Hepatocyte (in vitro differentiated cells): Measurements from ENCODE around the gene BAHCC1. TPM values are rescaled to one million over a fixed set of nuclear protein-coding genes. Genes with fewer than 3 reads are reported as not detected.

Experiments used
- DNase-seq: peaks from one replicate; pipeline ENCODE4 v3.0.0-alpha.2; 2016; ENCODE audit warnings: low spot score
- H2AFZ ChIP-seq: fragments of 200-600 bp; sonication (generic); 2 replicates; pipeline ENCODE4 v1.6.0; 2016; ENCODE audit warnings: antibody characterized with exemption, mild to moderate bottlenecking
- H3K27ac ChIP-seq: fragments of 200-600 bp; sonication (generic); 2 replicates; pipeline ENCODE4 v1.5.1; 2016; ENCODE audit warnings: mild to moderate bottlenecking
- H3K27me3 ChIP-seq: fragments of 200-600 bp; sonication (generic); 2 replicates; pipeline ENCODE4 v1.6.1; 2016
- H3K36me3 ChIP-seq: fragments of 200-600 bp; sonication (generic); replicated peaks from 2 replicates; pipeline ENCODE4 v1.5.1; 2016; ENCODE audit warnings: low read depth; ENCODE audit not compliant: insufficient read depth
- H3K4me1 ChIP-seq: fragments of 200-600 bp; sonication (generic); 2 replicates; pipeline ENCODE4 v1.5.1; 2016; ENCODE audit warnings: mild to moderate bottlenecking, moderate library complexity; ENCODE audit not compliant: insufficient read depth
- H3K4me2 ChIP-seq: fragments of 200-600 bp; sonication (generic); 2 replicates; pipeline ENCODE4 v1.6.0; 2016
- H3K4me3 ChIP-seq: fragments of 200-600 bp; sonication (generic); 2 replicates; pipeline ENCODE4 v1.5.1; 2016; ENCODE audit warnings: mild to moderate bottlenecking
- H3K79me2 ChIP-seq: fragments of 200-600 bp; sonication (generic); 2 replicates; pipeline ENCODE4 v1.6.0; 2017; ENCODE audit warnings: mild to moderate bottlenecking
- H3K9me2 ChIP-seq: fragments of 200-600 bp; sonication (generic); replicated peaks from 2 replicates; pipeline ENCODE4 v1.6.0; 2017; ENCODE audit warnings: mild to moderate bottlenecking; ENCODE audit not compliant: insufficient read depth
- H3K9me3 ChIP-seq: fragments of 200-600 bp; sonication (generic); 2 replicates; pipeline ENCODE4 v1.5.1; 2016; ENCODE audit warnings: low read depth, mild to moderate bottlenecking
- H4K20me1 ChIP-seq: fragments of 200-600 bp; sonication (generic); 2 replicates; pipeline ENCODE4 v1.6.0; 2016; ENCODE audit warnings: mild to moderate bottlenecking; ENCODE audit not compliant: insufficient read depth, poor library complexity, severe bottlenecking
- CTCF ChIP-seq: fragments of 200-600 bp; sonication (generic); IDR thresholded peaks from 2 replicates; pipeline ENCODE4 v1.5.1; 2016; ENCODE audit warnings: antibody characterized with exemption, mild to moderate bottlenecking; ENCODE audit not compliant: poor library complexity
- EZH2 ChIP-seq: fragments of 200-600 bp; sonication (generic); IDR thresholded peaks from 2 replicates; pipeline ENCODE4 v1.6.1; 2016; ENCODE audit warnings: antibody characterized with exemption, mild to moderate bottlenecking, borderline replicate concordance
- EZH2phosphoT487 ChIP-seq: fragments of 200-600 bp; sonication (generic); IDR thresholded peaks from one replicate; pipeline ENCODE4 v1.6.1; 2018; ENCODE audit warnings: antibody characterized with exemption, mild to moderate bottlenecking, low read depth, moderate library complexity; ENCODE audit not compliant: unreplicated experiment, severe bottlenecking
- WGBS: methylation state at CpG from one replicate; pipeline ENCODE4 v1.1.6; 2016; ENCODE audit warnings: low lambda C conversion rate; ENCODE audit errors: missing lambda C conversion rate; 5-methylcytosine and 5-hydroxymethylcytosine counted together
- polyA plus RNA-seq: library from polyadenylated mRNA; unstranded; fragments of >200 nt; fragmentation: Nextera tagmentation; extraction: Ambion mirVana; gene quantifications from 2 replicates; pipeline ENCODE4 v1.2.1, GENCODE V29; 2016
- total RNA-seq: library from RNA; depleted of rRNA; stranded (reverse); fragments of >200 nt; gene quantifications from 2 replicates; pipeline ENCODE4 v1.2.3, GENCODE V29; 2014

The BAHCC1 gene
- total and polyA plus RNA-seq, 2 experiments from 2014 or later = 6.4 to 6.6 TPM

- 96% methylated on average over 23 of the region's 24 CpGs for WGBS
- TF ChIP-seq CTCF (no peak), EZH2phosphoT487 (no peak), EZH2 (no peak)
Observed at GRCh38 chr17:81373536-81374160, 21.6 kb upstream of the BAHCC1 start.

GRCh38 chr17:81374890-81375289 is 20.4 kb upstream of the BAHCC1 start:
- 96% methylated on average over 5 of the region's 5 CpGs for WGBS

More at GRCh38 chr17:81373536-81374160, 21.6 kb upstream of the BAHCC1 start:
- no peak overlapping the region for H3K4me2 ChIP-seq
- H3K79me2 ChIP-seq = no peaks in the 10 kb centered on the region
- H3K27me3 ChIP-seq = no peaks in the 10 kb centered on the region
- no peaks in the 10 kb centered on the region for H3K4me1 ChIP-seq
- no peak overlapping the region for H3K4me3 ChIP-seq
- no peaks in the 10 kb centered on the region for H3K9me2 ChIP-seq
- H3K9me3 ChIP-seq = no peaks in the 10 kb centered on the region
- H4K20me1 ChIP-seq = no peaks in the 10 kb centered on the region
- no peak overlapping the region for H2AFZ ChIP-seq
- no peak for DNase-seq
- no peak overlapping the region for H3K27ac ChIP-seq
- no peaks in the 10 kb centered on the region for H3K36me3 ChIP-seq

GRCh38 chr17:81376946-81377714 is 18.1 kb upstream of the BAHCC1 start:
- Histone ChIP-seq H3K4me3 (no peak overlapping the region), H3K4me1 (no peaks in the 10 kb centered on the region), H2AFZ (no peak overlapping the region), H3K9me2 (no peaks in the 10 kb centered on the region), H3K27me3 (no peaks in the 10 kb centered on the region), H3K79me2 (no peaks in the 10 kb centered on the region), H4K20me1 (no peaks in the 10 kb centered on the region), H3K9me3 (no peaks in the 10 kb centered on the region), H3K4me2 (no peak overlapping the region), H3K36me3 (no peaks in the 10 kb centered on the region), H3K27ac (no peak overlapping the region)
- peak; percentile 2 for DNase-seq
- no peak for TF ChIP-seq EZH2phosphoT487
- no peak for TF ChIP-seq CTCF
- 94% methylated on average over 22 of the region's 25 CpGs for WGBS

More at GRCh38 chr17:81374890-81375289, 20.4 kb upstream of the BAHCC1 start:
- TF ChIP-seq EZH2 (no peak), CTCF (no peak), EZH2phosphoT487 (no peak)
- Histone ChIP-seq H3K9me3 (no peaks in the 10 kb centered on the region), H3K4me1 (no peaks in the 10 kb centered on the region), H3K9me2 (no peaks in the 10 kb centered on the region), H4K20me1 (no peaks in the 10 kb centered on the region), H3K4me2 (no peak overlapping the region), H3K79me2 (no peaks in the 10 kb centered on the region), H2AFZ (no peak overlapping the region), H3K36me3 (no peaks in the 10 kb centered on the region), H3K27ac (no peak overlapping the region), H3K27me3 (no peaks in the 10 kb centered on the region), H3K4me3 (no peak overlapping the region)
- DNase-seq = no peak
